ENCODE results near the gene COLQ.

DNA sequence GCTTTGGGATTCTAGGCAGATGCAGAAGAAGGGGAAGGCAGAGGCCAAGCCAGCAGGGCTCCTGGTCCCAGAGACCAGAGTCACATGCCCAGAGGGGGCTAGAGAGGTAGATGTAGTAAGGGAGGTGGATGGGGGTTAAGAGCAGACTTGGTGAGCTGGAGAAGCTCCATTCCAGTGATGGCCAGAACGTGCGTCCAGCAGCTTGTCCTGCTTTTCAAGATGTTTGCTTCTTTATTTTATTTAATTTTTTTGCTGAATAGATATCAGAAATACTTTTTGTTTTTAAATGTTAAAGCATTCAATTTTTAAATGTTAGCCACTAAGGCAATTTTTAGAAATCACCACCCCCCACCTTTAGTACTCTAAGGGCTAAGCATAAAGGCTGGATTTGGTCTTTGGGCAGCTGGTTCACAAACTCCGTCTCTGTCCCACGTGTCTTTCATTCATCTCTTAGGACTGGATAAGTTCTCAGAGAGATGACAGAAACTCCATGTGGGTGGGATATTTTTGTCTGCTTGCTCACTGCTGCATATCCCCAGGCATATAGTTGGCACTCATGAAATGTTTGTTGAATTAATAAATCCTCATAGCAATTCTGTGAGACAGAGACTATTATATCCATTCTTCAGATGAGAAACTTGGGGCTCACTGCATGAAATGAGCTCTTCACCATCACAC is 6.7 kb downstream of the COLQ start:
- TF ChIP-seq, protein P1, sequence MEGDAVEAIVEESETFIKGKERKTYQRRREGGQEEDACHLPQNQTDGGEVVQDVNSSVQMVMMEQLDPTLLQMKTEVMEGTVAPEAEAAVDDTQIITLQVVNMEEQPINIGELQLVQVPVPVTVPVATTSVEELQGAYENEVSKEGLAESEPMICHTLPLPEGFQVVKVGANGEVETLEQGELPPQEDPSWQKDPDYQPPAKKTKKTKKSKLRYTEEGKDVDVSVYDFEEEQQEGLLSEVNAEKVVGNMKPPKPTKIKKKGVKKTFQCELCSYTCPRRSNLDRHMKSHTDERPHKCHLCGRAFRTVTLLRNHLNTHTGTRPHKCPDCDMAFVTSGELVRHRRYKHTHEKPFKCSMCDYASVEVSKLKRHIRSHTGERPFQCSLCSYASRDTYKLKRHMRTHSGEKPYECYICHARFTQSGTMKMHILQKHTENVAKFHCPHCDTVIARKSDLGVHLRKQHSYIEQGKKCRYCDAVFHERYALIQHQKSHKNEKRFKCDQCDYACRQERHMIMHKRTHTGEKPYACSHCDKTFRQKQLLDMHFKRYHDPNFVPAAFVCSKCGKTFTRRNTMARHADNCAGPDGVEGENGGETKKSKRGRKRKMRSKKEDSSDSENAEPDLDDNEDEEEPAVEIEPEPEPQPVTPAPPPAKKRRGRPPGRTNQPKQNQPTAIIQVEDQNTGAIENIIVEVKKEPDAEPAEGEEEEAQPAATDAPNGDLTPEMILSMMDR (IDR thresholded peaks at IDR 0.05 in 8 of 11, conservative IDR thresholded peaks at IDR 0.05 in 3 of 11) = no peak
- TF ChIP-seq POLR2AphosphoS5 (IDR thresholded peaks at IDR 0.05) = no peak
- no peak for TF ChIP-seq POLR2A (IDR thresholded peaks at IDR 0.05)

Data from spleen (tissue), 7 donors.